ENCODE results near the gene ATP6AP1.

The ATP6AP1 gene

DNA sequence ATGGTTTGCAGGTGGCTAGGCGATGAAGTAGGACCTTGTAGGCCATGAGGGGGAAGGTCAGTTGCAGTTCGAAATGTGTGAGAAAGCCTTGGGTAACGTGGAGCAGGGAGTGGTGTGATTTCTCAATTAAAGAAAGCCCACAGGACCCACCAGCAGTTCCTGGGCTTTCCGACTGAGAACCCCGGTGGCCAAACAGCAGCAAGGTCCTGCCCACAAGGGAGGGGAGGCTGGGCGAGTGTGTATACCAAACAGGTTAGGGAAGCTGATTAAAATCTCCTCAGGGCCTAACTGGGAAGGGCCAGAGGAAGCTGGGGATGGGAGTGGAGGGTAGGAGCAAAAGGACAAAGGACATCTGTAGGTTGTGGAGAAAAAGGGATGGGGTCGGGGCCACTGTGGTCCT is 2.4 kb downstream of the ATP6AP1 start:
- DNase-seq (ENCODE audit: low spot score), result no peak

DNA sequence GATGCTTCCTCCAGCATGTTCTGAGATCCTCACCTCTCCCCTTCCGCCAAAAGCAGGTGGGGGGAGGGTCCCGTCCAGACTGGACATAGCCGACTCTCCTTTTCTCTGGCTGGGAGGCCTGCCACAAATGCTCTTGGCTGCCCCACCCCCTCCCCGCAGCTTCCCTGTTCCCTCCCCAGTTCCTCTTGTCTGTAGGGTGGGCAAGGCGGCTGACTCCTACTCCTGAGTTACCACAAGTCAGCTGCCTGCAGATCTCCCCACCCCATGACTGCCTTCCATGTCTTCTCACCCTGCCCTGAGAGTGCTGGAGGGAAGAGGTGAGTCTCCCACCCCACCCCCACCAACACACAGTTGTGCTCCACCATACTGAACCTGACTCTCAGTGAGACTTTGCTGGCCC is 2.9 kb downstream of the ATP6AP1 start:
- no peak for DNase-seq (ENCODE audit: low spot score)

- DNase-seq (ENCODE audit: low spot score), result no peak
Measured at GRCh38 chrX:154432210-154432609, 3.7 kb downstream of the ATP6AP1 start.

DNA sequence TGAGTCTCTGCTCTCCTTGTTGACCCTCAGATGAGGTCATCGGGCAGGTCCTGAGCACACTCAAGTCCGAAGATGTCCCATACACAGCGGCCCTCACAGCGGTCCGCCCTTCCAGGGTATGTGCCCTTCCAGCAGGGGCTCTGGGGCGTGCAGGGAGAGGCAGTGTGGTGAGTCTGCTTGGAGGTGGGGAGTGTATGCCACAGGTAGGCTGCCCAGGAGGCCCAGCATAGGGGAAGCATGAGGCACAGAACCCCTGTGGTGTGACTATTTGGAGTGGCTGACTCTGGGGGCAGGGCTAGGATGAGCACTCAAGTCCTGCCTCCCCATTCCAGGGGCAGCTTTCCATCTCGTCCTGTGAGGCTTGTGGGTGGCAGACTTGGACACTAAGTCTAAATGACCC is 5.1 kb downstream of the ATP6AP1 start:
- DNase-seq (ENCODE audit: low spot score), result no peak

DNA sequence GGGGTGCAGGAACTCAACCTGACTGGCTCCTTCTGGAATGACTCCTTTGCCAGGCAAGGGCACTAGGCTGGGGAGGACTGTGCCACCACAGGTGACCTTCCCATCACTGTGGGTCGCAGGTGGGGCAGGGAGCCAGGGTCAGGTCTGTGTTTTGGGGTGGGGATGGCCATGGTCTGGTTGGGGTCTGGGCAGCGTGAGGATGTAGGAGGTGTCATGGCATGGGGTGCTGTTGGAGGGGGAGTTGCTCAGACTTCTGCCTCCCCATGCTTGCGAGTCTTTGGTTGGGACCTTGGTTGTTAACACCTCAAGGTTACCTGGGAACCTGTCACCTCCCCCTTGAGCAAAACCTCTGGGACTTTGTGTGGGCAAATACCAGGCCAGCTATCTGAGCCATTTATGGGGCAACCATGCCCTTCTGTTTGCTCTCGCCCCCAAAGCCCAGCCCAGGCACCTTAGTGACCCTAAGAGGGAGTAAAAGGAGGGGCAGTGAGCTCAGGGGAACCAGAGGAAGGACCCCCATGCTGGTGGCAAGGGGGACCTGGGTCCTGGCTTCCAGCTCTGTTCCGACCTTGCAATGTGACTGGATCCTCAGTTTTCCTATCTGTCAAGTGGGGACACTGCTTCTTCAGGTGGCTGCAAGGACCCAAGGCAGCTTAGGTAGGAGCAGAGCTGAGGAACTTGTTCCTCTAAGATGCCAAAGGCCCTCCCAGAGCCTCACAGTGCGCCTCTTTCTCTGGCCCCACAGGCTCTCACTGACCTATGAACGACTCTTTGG is 6.1 kb downstream of the ATP6AP1 start:
- no peak for DNase-seq (ENCODE audit: low spot score)

DNA sequence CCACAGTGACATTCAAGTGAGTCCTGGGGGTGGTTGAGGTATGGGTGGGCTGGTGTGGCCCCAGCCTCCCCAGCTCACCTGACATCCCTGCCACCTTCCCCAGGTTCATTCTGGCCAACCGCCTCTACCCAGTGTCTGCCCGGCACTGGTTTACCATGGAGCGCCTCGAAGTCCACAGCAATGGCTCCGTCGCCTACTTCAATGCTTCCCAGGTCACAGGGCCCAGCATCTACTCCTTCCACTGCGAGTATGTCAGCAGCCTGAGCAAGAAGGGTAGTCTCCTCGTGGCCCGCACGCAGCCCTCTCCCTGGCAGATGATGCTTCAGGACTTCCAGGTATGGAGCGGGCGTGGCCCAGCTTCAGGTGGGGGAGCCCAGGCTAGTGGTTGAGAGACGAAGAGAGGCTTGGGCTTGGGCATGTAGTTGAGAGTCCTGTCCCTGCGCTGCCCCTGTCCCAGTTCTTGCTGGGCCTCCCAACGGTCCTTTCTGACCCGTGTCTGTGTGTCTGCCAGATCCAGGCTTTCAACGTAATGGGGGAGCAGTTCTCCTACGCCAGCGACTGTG is 6.8 kb downstream of the ATP6AP1 start:
- no peak for DNase-seq (ENCODE audit: low spot score)

GRCh38 chrX:154436374-154436982 is 8.0 kb downstream of the ATP6AP1 start:
- DNase-seq (ENCODE audit: low spot score), result no peak

DNA sequence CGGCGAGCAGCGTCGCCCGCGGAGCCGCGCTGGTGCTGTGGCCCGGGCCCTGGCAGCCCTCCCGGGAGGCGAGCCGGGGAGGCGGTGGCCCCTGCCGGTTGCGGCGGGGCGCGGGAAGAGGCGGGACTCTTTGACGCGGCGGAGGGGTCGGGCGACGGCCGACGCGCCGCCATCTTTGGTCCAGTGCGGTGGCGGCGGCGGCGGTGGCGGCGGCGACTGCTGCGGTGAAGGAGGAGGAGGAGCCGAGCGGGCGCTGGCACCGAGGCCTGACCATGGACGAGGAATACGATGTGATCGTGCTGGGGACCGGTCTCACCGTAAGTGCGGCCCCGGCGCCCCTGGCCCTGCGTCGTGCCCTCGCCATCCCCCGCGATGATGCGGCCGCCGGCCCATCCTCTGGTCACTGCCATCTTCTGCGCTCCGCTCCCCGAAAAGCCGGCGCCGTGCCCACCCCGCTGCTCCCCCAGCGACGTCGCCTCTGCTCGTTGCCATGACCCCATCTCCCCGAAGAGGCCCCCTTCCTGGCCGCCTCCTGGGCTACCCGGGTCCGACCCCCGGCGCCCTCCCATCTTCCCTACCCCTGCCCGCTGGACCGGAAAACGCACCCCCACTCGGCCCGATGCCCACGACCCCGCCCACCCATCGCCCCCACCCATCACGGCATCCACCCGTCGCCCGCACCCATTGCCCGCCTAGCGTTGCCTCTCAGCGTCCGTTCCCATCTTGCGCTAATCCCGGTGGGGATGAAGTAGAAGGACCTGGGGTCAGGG is 8.7 kb downstream of the ATP6AP1 start, which contains the start of gene GDI1:
Gene GDI1 (plus strand): TSS at position 172 of the 770 bp plus-strand sequence. CDS start 101 bp downstream, at position 273.
- peak; percentile 61 for DNase-seq (ENCODE audit: low spot score)

- no peak for DNase-seq (ENCODE audit: low spot score)
Measured at GRCh38 chrX:154437971-154438893, 9.8 kb downstream of the ATP6AP1 start.

GRCh38 chrX:154439841-154440240 is 11.4 kb downstream of the ATP6AP1 start:
- no peak for DNase-seq (ENCODE audit: low spot score)

GRCh38 chrX:154440623-154441357 is 12.3 kb downstream of the ATP6AP1 start:
- DNase-seq (ENCODE audit: low spot score), result no peak

DNA sequence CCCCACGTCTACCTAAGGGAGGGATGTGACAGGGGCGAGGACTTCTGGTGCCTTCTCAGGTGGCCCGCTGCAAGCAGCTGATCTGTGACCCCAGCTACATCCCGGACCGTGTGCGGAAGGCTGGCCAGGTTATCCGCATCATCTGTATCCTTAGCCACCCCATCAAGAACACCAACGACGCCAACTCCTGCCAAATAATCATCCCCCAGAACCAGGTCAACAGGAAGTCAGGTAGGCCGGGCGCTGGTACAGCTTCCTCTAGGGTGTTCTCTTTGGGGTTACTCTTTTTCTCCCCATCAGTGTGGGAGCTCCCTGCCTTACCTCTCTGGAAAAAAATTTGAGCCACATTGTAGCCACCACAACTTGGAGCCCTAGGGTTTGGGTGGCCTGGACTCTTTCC is 13.1 kb downstream of the ATP6AP1 start:
- no peak for DNase-seq (ENCODE audit: low spot score)

DNA sequence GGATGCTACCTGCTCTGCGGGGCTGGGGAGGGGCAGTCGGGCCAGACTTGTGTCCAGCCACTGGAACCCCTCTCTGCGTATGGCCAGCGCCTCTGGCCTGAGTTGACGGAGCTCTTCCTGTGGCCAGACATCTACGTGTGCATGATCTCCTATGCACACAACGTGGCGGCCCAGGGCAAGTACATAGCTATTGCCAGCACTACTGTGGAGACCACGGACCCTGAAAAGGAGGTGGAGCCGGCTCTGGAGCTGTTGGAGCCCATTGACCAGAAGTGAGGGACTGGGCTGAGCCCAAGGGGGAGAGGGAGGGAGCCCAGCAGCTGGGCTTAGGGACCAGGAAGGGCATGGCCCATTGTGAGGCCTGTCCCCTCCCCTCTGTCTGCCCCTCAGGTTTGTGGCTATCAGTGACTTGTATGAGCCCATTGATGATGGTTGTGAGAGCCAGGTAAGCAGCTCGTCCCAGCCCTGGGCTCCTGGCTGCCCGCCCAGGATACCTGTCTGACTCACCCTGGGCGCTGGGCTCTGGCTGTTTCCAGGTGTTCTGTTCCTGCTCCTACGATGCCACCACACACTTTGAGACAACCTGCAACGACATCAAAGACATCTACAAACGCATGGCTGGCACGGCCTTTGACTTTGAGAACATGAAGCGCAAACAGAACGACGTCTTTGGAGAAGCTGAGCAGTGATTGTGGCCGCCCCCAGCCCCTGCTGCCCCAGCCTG is 13.7 kb downstream of the ATP6AP1 start:
- DNase-seq (ENCODE audit: low spot score), result no peak

GRCh38 chrX:154443479-154443910 is 15.0 kb downstream of the ATP6AP1 start:
- no peak for DNase-seq (ENCODE audit: low spot score)

DNA sequence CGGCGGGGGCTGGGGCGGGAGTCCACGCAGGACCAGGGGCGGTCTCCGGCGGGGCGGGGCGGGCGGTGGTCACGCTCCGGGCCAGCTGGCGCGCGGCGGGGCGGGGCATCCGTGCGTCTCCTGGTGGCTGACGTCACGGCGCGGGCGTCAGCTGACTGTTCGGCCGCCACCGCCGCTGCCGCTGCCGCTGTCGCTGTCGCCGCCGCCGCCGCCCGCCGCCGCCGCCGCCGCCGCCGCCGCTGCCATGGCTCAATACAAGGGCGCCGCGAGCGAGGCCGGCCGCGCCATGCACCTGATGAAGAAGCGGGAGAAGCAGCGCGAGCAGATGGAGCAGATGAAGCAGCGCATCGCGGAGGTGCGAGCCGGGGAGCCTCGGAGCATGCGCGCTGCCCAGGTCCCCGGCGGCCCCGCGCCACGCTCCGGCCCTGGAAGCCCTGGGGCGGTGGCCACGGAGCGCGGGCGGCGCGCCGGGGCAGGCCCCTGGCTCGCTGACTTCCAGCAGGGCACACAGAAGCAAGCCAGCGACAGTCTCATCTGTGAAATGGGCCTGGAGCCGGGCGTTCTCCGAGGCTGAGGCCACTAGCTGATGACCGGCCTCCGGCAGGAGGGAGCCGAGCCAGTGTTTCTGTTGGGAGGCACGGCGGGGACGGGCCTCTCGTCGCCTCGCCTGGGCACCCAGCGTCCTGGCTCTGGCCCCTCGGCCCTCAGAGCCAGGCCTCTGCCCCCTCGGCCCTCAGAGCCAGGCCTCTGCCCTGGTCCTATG is 15.7 kb downstream of the ATP6AP1 start, which contains the start of gene FAM50A:
Gene FAM50A (plus strand): TSS at position 150 of the 763 bp plus-strand sequence. CDS start 95 bp downstream, at position 245.
- DNase-seq (ENCODE audit: low spot score), result peak; percentile 80

- DNase-seq (ENCODE audit: low spot score), result no peak
Measured at GRCh38 chrX:154444755-154445246, 16.3 kb downstream of the ATP6AP1 start.

DNA sequence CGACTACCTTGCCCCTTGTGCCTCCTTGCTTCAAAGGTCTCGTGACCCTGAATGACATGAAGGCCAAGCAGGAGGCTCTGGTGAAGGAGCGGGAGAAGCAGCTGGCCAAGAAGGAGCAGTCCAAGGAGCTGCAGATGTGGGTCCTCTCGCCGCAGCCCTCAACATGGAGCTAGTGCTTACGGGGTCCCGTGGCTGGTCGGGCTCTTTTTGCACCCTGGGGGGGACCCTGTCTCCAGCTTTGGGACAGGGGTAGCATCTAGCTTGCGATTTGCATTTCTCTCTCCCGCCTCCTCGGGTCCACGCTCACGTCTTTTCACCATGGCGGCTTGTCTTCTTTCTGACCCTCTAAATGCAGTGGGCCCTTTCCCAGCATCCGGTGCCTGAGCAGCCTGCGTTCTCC is 17.3 kb downstream of the ATP6AP1 start:
- no peak for DNase-seq (ENCODE audit: low spot score)

DNA sequence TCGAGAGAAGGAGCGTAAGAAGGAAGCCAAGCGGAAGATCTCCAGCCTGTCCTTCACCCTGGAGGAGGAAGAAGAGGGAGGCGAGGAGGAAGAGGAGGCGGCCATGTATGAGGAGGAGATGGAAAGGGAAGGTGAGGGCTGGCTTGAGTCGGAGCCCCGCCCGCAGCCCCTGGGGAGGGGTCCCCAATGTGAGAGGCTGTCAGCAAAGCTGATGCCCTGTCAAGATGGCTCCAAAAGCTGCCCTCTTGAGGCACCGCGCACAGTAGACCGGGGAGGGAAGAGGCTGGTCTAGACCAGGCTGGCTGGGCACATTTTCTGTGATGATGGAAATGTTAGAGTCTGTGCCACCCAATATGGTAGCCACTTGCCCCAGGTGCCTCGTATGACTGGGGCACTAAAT is 18.0 kb downstream of the ATP6AP1 start:
- no peak for DNase-seq (ENCODE audit: low spot score)

DNA sequence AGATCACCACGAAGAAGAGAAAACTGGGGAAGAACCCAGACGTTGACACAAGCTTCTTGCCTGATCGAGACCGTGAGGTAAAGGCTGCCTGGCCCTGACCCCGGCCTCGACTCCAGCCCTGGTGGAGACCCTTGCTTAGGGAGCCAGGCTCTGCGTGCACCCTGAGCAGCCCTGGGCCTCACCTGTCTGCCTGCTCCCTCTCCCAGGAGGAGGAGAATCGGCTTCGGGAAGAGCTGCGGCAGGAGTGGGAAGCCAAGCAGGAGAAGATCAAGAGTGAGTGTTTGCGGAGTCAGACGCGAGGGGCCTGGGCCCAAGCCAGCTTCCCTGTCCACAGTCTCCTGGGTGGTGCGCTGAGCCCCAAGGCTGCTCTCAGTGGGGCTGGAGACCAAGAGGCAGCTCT is 20.0 kb downstream of the ATP6AP1 start:
- DNase-seq (ENCODE audit: low spot score), result no peak
